CD4-positive, alpha-beta T cell (primary cell): ENCODE measurements around the gene COLQ. TPM values are rescaled to one million over a fixed set of nuclear protein-coding genes. Genes with fewer than 3 reads are reported as not detected.

Experiments
- ATAC-seq: fragments of 200-7000 bp; cut with Tn5 transposase; one replicate; pipeline ENCODE4 v1.10.0; 2022; ENCODE audit warnings: mild to moderate bottlenecking; ENCODE audit not compliant: poor library complexity
- CTCF ChIA-PET: fragments of 350-600 bp; sonication (Branson Sonifier 250); formaldehyde crosslinking; loops from one replicate; lab custom pipeline; 2021; ENCODE audit warnings: antibody characterized with exemption, inconsistent platforms; lab: Charles Lee
- POLR2A ChIA-PET: fragments of 350-600 bp; sonication (Branson Sonifier 250); formaldehyde crosslinking; loops from one replicate; lab custom pipeline; 2021; ENCODE audit warnings: antibody characterized with exemption, inconsistent platforms; lab: Charles Lee
- DNase-seq, 14 experiments: peaks; one replicate each; pipeline ENCODE4 v3.0.0-alpha.2; 2013 to 2020; ENCODE audit warnings: mixed read lengths in 2 of 14
- H3K27ac ChIP-seq, 2 donors: one replicate each; pipeline versions ENCODE4 v1.5.1 to v1.7.0; 2013; ENCODE audit warnings: low read length in 2 of 2, low read depth in 1 of 2, mild to moderate bottlenecking in 1 of 2
- H3K27me3 ChIP-seq, 2 experiments: 1 replicate in 1 of 2; 2 replicates in 1 of 2; pipeline versions ENCODE4 v1.6.1 to v1.7.0; 2013; ENCODE audit warnings: low read length in 2 of 2, control low read depth in 1 of 2, mild to moderate bottlenecking in 1 of 2, moderate library complexity in 1 of 2; ENCODE audit not compliant: insufficient read depth in 2 of 2, control insufficient read depth in 1 of 2
- H3K36me3 ChIP-seq: one replicate; pipeline ENCODE4 v1.6.1; 2013; ENCODE audit warnings: low read length, control low read depth; ENCODE audit not compliant: insufficient read depth
- H3K4me1 ChIP-seq: one replicate; pipeline ENCODE4 v1.6.1; 2013; ENCODE audit warnings: low read length, control low read depth; ENCODE audit not compliant: insufficient read depth
- H3K4me3 ChIP-seq: one replicate; pipeline ENCODE4 v1.5.1; 2013; ENCODE audit warnings: mild to moderate bottlenecking, low read length, moderate library complexity
- H3K9me3 ChIP-seq, 2 experiments: 1 replicate in 1 of 2; 2 replicates in 1 of 2; pipeline versions ENCODE4 v1.6.1 to v1.7.0; 2013; ENCODE audit warnings: low read length in 2 of 2, mild to moderate bottlenecking in 2 of 2, control low read depth in 1 of 2, moderate library complexity in 1 of 2; ENCODE audit not compliant: control insufficient read depth in 1 of 2, insufficient read depth in 1 of 2
- H3K27ac Mint-ChIP-seq: one replicate; pipeline ENCODE4 v1.8.0; 2020; ENCODE audit warnings: mixed read lengths
- H3K27me3 Mint-ChIP-seq: one replicate; pipeline ENCODE4 v1.8.0; 2021; ENCODE audit warnings: mixed read lengths
- H3K36me3 Mint-ChIP-seq: one replicate; pipeline ENCODE4 v1.8.0; 2021; ENCODE audit warnings: low read depth, mixed read lengths
- H3K4me1 Mint-ChIP-seq: one replicate; pipeline ENCODE4 v1.8.0; 2021; ENCODE audit warnings: low read depth, mixed read lengths
- H3K4me3 Mint-ChIP-seq: one replicate; pipeline ENCODE4 v1.8.0; 2020; ENCODE audit warnings: mild to moderate bottlenecking, mixed read lengths
- H3K9me3 Mint-ChIP-seq: one replicate; pipeline ENCODE4 v1.8.0; 2020; ENCODE audit warnings: mixed read lengths
- CTCF ChIP-seq: fragments of 200-600 bp; IDR thresholded peaks from one replicate; pipeline ENCODE4 v1.8.0; 2022; ENCODE audit warnings: antibody characterized with exemption, mild to moderate bottlenecking
- intact Hi-C, 2 experiments: fragments of 100-400 bp; cut with DNase I in 1 of 2; cut with micrococcal nuclease in 1 of 2; formaldehyde crosslinking; loops; one replicate each; pipeline versions ENCODE4 v1.15.1 to v1.9.0; 2023 to 2025; cut with DNase I, micrococcal nuclease
- total RNA-seq, 174 experiments: library from RNA in 2 of 174; stranded (reverse) in 2 of 174; gene quantifications; one replicate each; pipeline ENCODE4 v1.2.3 and lab custom pipeline; 2021 to 2026

The COLQ gene
- total RNA-seq, 2 experiments from 2014 or later, result 3.5 to 3.7 TPM

- no peaks in the 10 kb centered on the region for H3K9me3 ChIP-seq
- H3K4me3 ChIP-seq, result no peak overlapping the region
- no peak for TF ChIP-seq CTCF
- Mint-ChIP-seq H3K4me1 (no peaks in the 10 kb centered on the region), H3K9me3 (no peaks in the 10 kb centered on the region), H3K36me3 (no peaks in the 10 kb centered on the region), H3K27ac (no peak overlapping the region), H3K4me3 (no peak overlapping the region), H3K27me3 (no peaks in the 10 kb centered on the region)
- POLR2A ChIA-PET, result no interaction called here
- no peaks in the 10 kb centered on the region for H3K27me3 ChIP-seq
- ATAC-seq, result no peak
- H3K27ac ChIP-seq, result no peak overlapping the region
- no peaks in the 10 kb centered on the region for H3K36me3 ChIP-seq
- no peak for DNase-seq
- H3K4me1 ChIP-seq, result peaks cover 14% of the 10 kb centered on the region
- CTCF ChIA-PET, result interaction anchor here (0.6 kb wide), 1 partner anchor 1492 kb away, joined by 3 read pairs; no protein-coding TSS in a partner anchor
- intact Hi-C loops, result no loop called here
Observed at GRCh38 chr3:15495461-15496340, 25.8 kb downstream of the COLQ start.

DNA sequence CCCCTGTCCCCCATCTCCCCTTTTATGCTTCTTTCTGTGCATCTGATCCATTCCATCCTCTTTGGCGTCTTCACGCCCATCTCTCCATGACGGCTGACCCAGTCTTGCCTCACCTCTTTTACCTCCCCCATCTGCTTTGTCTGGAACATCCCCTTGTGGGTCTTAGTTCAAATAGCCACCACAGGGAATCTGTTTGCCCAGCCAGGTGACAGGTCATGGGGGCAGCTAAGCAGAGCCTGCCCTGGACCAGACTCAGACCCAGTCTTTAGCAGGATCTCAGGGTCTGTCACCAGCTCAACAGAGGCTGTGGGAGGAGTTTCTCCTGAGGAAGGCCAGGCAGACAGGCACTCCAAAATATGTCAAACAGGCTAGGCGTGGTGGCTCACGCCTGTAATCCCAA lies 28.1 kb downstream of the COLQ start:
- Histone ChIP-seq H3K4me3 (no peak overlapping the region), H3K27me3 (no peaks in the 10 kb centered on the region), H3K27ac (no peak overlapping the region), H3K36me3 (no peaks in the 10 kb centered on the region), H3K9me3 (no peaks in the 10 kb centered on the region), H3K4me1 (peaks cover 8% of the 10 kb centered on the region)
- CTCF ChIA-PET, result no interaction called here
- Mint-ChIP-seq H3K36me3 (no peaks in the 10 kb centered on the region), H3K27me3 (no peaks in the 10 kb centered on the region), H3K27ac (no peak overlapping the region), H3K4me3 (no peak overlapping the region), H3K4me1 (no peaks in the 10 kb centered on the region), H3K9me3 (no peaks in the 10 kb centered on the region)
- no peak for DNase-seq
- no peak for TF ChIP-seq CTCF
- ATAC-seq, result no peak
- POLR2A ChIA-PET, result no interaction called here
- intact Hi-C loops, result no loop called here

- Mint-ChIP-seq H3K27me3 (no peaks in the 10 kb centered on the region), H3K36me3 (no peaks in the 10 kb centered on the region), H3K4me1 (no peaks in the 10 kb centered on the region), H3K27ac (no peak overlapping the region), H3K4me3 (no peak overlapping the region), H3K9me3 (no peaks in the 10 kb centered on the region)
- H3K9me3 ChIP-seq, result no peaks in the 10 kb centered on the region
- no peak for ATAC-seq
- no peak overlapping the region for H3K27ac ChIP-seq
- ChIA-PET CTCF (no interaction called here), POLR2A (no interaction called here)
- H3K36me3 ChIP-seq, result no peaks in the 10 kb centered on the region
- no peak overlapping the region for H3K4me3 ChIP-seq
- TF ChIP-seq CTCF, result no peak
- H3K4me1 ChIP-seq, result peaks cover 8% of the 10 kb centered on the region
- DNase-seq, result no peak
- no peaks in the 10 kb centered on the region for H3K27me3 ChIP-seq
- intact Hi-C loops, result no loop called here
Observed at GRCh38 chr3:15492847-15493360, 28.6 kb downstream of the COLQ start.
